Measurements from ENCODE around the gene VAPA.
"Not testable (repeated sequence)": the region's sequence is repeated elsewhere in the genome, so short reads cannot be mapped to it uniquely, and the experiment has no call there.

The VAPA gene

DNA sequence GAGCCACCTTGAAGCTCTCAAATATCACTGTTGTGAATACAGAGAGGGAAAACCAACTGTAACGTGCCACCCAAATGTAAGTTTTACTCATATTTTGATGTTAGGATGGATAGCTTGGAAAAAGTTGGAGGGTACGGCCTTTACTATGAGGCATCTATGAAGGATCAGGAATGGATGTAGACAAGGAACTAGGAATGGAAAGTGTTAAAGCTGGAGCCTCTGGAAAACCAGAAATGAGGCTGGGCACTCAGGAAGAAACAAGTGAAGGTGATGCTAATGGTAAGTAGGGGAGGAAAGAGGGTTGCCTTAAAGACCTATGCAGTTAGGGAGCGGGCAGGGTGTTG is 27.8 kb upstream of the VAPA start:
- DNase-seq, result no peak

- no peak for DNase-seq
These were observed 25.8 kb upstream of the VAPA start for GRCh38 chr18:9887992-9888391.

DNA sequence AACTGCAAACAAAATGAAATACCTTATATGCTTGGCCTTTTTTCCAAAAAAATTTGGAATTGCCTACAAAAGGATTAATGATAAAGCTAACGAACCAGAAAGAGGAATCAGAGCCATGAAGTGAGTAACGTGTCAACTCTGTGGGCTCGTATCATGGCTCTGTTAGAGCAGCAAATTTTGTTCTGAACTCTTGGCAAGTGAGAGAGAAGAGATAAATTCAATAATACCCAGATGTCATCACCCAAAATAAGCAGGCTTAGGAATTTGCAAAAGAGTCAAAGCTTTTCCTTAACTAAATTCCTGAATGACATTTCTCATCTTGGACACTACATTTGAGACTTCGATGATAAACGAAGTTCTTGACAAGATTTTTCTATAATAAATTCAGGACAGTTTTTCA is 23.6 kb upstream of the VAPA start:
- DNase-seq, result no peak

DNA sequence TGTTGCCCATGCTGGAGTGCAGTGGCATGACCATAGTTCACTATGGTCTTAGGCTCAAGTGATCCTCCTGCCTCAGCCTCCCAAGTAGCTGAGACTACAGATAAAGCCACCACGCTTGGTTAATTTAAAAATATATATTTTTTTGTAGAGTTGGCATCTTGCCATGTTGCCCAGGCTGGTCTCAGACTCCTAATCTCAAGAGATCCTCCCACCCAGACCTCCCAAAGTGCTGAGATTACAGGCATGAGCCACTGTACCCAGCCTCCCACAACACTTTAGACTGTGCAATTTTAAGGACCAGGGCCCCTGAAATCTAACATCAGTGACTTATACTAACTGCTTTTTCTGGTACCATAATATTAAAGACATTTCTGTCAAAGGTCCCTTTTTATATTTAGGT is 22.9 kb upstream of the VAPA start:
- DNase-seq, result no peak

GRCh38 chr18:9891515-9891914 is 22.3 kb upstream of the VAPA start:
- DNase-seq, result not testable (repeated sequence)

DNA sequence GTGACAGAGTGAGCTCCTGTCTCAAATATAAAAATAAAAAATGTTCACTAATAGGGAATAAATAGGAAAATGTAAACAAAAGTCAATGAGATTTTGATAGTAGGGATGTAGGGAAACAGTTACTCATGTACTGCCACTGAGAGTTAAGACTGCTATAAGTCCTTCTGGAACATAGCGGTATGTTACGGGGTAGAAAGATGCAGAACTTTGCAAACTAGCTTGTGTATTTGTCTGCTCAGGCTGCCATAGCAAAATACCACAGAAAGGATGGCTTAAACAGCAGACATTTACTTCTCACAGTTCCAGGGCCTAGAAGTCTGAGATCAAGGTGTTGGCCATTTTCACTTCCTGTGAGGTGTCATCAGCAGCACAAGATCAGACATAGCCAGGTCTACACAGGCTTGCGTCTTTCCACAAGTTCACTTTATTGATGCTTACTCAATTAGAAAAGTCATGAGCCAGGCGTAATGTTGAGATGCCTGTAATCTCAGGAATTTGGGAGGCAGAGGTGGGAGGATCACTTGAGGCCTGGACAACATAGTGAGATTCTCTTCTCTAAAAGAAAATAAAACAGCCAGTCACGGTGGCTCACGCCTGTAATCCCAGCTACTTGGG is 19.3 kb upstream of the VAPA start:
- DNase-seq, result no peak

DNA sequence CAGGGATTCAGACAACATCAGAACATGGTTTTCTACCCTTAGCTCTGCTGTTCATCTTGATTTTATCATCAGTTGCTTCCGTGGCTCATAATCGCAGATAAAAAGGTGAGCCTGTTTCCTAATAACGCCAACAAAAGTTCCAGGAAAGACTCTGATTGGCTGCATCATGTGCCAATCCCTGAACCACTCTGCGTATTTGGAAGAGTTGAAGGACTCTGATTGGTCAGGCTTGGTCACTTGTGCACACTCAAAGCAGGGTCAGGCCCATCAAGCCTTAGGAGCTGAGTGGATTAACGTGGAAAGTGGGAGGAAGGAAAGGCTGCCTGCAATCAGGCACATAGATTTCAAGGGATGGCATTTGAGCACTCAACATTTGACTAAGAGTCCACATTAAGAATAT is 16.7 kb upstream of the VAPA start:
- no peak for DNase-seq

GRCh38 chr18:9897787-9898291 is 16.0 kb upstream of the VAPA start:
- DNase-seq, result not testable (repeated sequence)

GRCh38 chr18:9898792-9899549 is 14.8 kb upstream of the VAPA start:
- peak; percentile 73 to 84 for DNase-seq

DNA sequence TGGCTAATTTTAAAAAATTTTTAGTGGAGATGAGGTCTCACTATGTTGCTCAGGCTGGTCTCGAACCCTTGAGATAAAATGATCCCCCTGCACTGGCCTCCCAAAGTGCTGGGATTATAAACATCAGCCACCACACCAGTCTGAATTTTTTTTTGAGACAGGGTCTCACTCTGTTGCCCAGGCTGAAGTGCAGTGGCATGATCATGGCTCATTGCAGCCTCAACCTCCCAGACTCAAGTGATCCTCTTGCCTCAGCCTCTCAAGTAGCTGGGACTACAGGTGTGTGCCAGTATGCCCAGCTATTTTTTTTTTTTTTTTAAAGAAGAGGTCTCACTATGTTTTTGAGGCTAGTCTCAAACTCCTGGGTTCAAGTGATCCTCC is 14.3 kb upstream of the VAPA start:
- not testable (repeated sequence) for DNase-seq

DNA sequence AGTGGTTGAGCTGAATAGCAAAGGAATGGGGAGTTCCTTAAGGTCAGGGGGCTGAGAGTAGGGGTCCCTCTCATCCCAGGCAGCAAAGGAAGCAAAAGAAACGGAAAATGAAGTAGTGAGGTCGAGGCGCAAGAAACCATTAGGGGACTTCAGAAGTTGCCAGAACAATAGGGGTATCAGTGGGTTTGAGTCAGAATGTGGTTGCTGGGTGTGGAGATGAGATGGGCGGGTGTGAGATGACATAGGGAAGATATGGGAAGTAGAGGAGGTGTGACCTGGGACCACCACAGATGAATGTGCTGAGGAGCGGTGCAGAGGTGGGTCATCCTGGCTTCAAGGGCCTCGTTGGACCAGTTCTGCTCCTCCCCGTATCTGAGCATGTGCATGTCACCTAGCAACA is 13.1 kb upstream of the VAPA start:
- no peak for DNase-seq

GRCh38 chr18:9901377-9901776 is 12.4 kb upstream of the VAPA start:
- peak in 1 of 2 donors; percentile 36 for DNase-seq

DNA sequence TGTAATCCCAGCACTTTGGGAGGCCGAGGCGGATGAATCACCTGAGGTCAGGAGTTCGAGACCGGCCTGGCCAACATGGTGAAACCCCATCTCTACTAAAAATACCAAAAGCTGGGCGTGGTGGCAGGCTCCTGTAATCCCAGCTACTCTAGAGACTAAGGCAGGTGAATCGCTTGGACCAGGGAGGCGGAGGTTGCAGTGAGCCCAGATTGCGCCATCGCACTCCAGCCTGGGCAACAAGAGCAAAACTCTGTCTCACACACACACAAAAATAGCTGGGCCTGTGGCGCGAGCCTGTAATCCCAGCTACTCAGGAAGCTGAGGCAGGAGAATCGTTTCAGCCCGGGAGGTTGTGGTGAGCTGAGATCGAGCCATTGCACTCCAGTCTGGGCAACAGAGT is 11.6 kb upstream of the VAPA start:
- DNase-seq, result not testable (repeated sequence)

DNA sequence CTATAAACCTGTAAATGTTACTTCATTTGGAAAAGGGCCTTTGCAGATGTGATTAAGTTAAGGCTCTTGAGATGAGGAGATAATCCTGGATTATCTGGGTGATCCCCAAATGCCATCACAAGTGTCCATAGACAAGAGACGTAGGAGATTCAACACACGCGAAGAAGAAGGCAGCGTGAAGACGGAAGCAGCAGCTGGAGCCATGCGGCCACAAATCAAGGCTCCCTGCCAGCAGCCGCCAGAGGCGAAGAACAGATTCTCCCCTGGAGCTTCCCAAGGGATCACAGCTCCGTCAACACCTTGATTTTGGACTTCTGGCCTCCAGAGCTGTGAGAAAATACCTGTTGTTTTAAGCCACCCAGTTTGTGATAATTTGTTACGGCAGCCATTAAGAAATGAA is 11.0 kb upstream of the VAPA start:
- DNase-seq, result no peak

DNA sequence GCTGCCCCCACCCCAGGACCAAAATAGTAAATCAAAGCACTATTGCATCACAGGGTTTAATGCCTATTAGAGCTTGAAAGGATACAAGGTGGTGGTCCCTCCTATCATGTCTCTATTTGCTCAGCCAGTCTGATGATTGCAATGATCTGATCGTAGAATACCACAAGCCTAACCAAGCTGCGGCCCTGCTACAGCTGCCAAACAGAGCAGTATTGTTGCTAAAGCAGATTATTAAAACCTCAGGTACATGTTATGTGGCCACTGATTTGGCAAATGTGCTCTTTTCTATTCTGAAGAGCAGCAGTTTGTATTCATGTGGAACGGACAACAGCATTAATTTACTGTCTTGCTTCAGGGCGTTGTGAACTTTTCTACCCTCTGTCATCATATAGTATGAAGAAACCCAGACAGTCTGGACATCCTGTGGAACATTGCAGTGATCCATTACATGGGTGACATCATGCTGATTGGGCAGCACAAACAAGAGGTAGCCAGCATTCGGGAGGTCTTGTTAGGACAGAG is 8.4 kb upstream of the VAPA start:
- peak; percentile 24 to 46 for DNase-seq

GRCh38 chr18:9906481-9906880 is 7.3 kb upstream of the VAPA start:
- peak; percentile 23 to 51 for DNase-seq

GRCh38 chr18:9907867-9908266 is 5.9 kb upstream of the VAPA start:
- no peak for DNase-seq

DNA sequence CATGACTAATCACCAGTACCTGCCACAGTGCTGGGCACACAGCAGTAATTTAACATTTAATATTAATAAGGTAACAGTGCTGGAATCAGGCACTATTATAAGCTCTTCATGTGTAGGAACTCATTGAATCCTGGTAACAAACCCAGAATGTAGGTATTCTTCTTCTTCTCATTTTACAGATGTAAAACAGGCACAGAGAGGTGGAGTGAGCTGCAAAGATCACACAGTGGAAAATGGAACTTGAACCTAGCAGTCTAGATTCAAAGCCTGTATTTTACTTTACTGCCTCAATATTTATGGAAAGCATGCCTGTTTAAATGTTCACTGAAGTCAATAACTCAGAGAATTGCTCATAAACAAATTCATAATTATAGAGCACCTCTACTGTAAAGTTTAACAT is 3.7 kb upstream of the VAPA start:
- no peak for DNase-seq

DNA sequence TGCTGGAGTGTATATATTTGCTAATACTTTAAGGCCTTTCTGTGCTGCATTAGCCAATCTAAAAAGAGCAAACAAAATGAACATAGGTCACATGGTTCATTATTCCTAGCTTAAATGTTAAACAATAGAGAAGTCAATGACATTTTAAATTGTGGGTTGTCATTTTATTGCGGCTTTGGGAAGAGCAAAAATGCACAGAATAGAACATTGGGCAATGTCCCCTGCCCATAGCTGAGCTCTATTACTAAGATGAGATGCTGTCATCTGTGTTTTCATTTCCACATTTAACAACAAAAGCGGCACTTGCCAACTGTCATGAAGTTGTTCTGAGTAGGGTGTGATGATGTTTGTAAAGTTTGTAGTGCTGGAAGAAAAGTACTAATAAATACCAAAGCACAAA is 3.2 kb upstream of the VAPA start:
- DNase-seq, result peak; percentile 90 to 94

DNA sequence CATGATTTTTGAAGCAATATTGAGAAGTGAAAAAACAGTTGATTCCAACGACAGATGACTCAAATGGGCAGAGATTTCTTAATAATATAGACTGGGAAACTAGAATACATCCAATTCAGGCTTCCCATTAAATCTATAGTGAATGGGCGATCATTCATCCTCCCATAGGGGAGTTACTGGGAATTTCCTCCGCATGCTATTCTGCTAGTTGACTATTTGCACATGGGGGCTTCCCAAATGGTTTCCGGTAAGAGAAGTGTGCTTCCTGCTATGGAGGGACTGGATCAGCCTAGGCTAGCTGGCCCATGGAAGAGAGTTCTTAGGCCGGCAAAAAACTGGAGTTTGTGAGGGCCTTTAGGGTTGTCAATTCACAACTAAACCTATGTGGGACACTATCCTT is 2.6 kb upstream of the VAPA start:
- no peak for DNase-seq

DNA sequence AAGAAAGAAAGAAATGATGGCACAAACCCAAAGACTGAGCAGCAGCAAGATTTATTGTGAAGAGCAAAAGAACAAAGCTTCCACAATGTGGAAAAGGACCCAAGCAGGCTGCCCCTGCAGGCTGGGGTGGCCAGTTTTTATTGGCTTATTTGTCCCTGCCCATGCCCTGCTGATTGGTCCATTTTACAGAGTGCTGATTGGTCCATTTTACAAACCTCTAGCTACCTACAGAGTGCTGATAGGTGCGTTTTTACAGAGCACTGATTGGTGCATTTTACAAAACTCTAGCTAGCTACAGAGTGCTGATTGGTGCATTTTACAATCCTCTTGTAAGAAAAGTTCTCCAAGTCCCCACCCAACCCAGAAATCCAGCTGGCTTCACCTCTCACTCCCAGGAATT is 1.5 kb upstream of the VAPA start:
- not testable (repeated sequence) for DNase-seq

DNA sequence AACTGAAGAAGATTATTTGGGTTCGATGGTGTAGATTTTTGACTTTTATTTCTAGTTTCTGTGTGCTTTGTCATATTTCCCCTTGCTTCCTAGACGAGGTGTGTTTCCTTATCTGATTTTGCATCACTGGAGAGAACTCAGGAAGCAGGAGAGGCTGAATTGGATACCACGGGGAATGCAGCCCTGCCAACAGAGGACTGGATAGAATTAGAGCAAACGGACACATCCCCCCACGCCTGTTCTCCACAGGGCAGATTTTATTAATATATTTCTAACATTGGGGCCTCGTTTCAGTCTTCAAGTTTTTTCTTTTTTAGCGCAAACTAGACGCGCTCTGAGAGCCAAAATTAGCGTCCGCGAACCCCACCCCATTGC is 678 bp upstream of the VAPA start:
- DNase-seq, result no peak

DNA sequence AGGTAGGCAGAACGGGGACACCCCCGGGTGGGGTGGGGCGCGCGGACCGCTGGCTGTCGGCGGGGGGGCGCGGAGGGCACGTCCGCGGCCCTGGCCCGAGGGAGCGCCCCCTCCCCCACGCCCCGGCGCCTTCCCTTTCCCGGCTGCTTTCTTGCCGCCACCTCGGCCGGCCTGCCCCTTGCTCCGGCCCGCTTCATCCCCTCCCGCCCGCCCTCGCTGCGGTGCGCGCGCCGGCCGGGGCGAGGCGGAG is 443 bp downstream of the VAPA start:
- DNase-seq, result no peak

GRCh38 chr18:9914584-9915290 is 921 bp downstream of the VAPA start:
- DNase-seq, result peak; percentile 42 to 82
